ENCODE data around the gene HSH2D. TPM values are rescaled to one million over a fixed set of nuclear protein-coding genes. Genes with fewer than 3 reads are reported as not detected.

HSH2D gene
- total RNA-seq, 8 experiments from 2014 or later = 0.14 to 1.1 (median 0.36) TPM; not detected in 3

DNA sequence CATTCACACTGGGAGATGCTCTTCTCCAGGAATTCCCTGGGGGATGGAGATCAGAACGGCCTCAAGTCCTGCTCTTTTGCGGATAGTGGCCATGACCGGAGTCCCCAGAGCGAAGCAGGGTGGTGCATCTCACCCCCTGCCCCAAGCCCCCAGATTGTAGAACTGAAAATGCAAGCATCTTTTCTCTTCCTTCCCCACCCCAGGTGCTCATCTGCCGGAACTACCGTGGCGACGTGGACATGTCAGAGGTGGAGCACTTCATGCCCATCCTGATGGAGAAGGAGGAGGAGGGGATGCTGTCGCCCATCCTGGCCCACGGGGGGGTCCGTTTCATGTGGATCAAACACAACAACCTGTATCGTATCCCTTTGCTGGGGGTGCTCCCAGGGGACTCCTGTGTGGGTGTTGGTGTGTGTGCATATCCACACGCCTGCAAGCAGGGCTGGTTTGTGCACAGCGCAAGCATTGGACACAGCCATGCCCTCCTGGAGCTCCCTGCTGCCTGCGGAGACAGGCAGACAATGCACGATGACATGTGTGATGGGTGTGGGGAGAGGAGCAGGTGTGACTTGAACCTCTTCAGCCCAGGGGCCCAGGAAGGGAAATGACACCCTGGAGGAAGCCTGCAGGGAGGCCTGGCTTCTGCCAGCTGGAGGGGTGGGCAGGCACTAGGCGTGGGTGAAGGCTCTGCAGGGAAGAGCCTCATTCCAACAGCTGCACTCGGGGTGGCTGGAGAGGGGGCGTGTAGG, 59.9 kb downstream of the HSH2D start:
- peak in 3 of 8 experiments; percentile 9 to 33 (median 27) for ATAC-seq (replicated peaks in 6 of 8)
- in situ Hi-C loops (cut with MboI; ENCODE audit: low pct_unique_long_range_greater_than_20kb in 2 of 9, low sequenced_read_pairs in 9 of 9, unreplicated experiment in 9 of 9) = no loop called here
- 85 to 100% (median 100%) methylated on average over 1 to 5 of the region's 19 CpGs; no CpG with 5 or more reads in 5 of the 10 experiments for WGBS, 10 experiments

GRCh38 chr19:16204005-16204294, 60.5 kb downstream of the HSH2D start:
- H3K4me3 ChIP-seq = no peak overlapping the region
- WGBS, 10 experiments = no CpG with 5 or more reads among the region's 5 CpGs

More for the DNA sequence above, 59.9 kb downstream of the HSH2D start:
- Histone ChIP-seq H3K4me1 (replicated peaks in 1 of 2) (peaks cover 6% of the 10 kb centered on the region in 2 donors), H3K27ac (no peak overlapping the region), H3K4me3 (no peak overlapping the region)

GRCh38 chr19:16205205-16206045, 61.9 kb downstream of the HSH2D start:
- no peak overlapping the region for H3K27ac ChIP-seq
- H3K4me3 ChIP-seq = no peak overlapping the region
- in situ Hi-C loops (cut with MboI; ENCODE audit: low pct_unique_long_range_greater_than_20kb in 2 of 9, low sequenced_read_pairs in 9 of 9, unreplicated experiment in 9 of 9) = no loop called here
- peak in 4 of 8 experiments; percentile 17 to 35 (median 26) for ATAC-seq (replicated peaks in 6 of 8)
- no peaks in the 10 kb centered on the region for H3K4me1 ChIP-seq (replicated peaks in 1 of 2)
- WGBS, 10 experiments = 74 to 100% (median 93%) methylated on average over 1 to 4 of the region's 11 CpGs; no CpG with 5 or more reads in 5 of the 10 experiments

More at GRCh38 chr19:16204005-16204294, 60.5 kb downstream of the HSH2D start:
- Histone ChIP-seq H3K4me1 (replicated peaks in 1 of 2) (peaks cover 1 to 2% of the 10 kb centered on the region in 2 donors), H3K27ac (no peak overlapping the region)
- ATAC-seq (replicated peaks in 6 of 8) = peak in 1 of 8 experiments; percentile 20
- in situ Hi-C loops (cut with MboI; ENCODE audit: low pct_unique_long_range_greater_than_20kb in 2 of 9, low sequenced_read_pairs in 9 of 9, unreplicated experiment in 9 of 9) = no loop called here

DNA sequence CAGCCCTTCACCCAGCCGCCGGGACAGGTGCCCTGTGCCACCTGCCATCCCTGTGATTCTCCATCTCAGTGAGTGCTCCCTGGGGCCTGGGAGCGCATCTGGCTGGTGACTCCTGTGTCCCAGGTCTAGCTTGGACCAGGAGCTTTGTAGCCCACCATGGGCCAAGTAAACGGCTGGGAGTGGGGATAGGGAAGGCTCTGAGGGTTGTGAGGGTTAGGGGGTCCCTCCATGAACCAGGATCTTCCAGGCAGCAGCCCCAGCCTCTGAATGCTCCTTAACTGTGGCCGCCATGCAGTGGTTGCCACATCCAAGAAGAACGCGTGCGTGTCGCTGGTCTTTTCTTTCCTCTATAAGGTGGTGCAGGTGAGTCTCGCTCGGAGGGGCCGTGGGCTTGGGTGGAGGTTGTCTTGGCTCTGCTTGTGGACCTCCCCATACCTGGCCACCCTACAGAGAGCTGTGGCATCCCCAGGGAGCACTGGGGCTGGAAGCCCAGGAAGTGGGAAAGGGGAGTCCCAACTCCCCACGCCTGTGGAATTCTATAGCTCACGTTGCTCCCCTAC, 62.6 kb downstream of the HSH2D start:
- H3K4me3 ChIP-seq = no peak overlapping the region
- no peaks in the 10 kb centered on the region for H3K4me1 ChIP-seq (replicated peaks in 1 of 2)
- no peak overlapping the region for H3K27ac ChIP-seq
- in situ Hi-C loops (cut with MboI; ENCODE audit: low pct_unique_long_range_greater_than_20kb in 2 of 9, low sequenced_read_pairs in 9 of 9, unreplicated experiment in 9 of 9) = no loop called here
- WGBS, 10 experiments = 60 to 100% (median 94%) methylated on average over 1 to 11 of the region's 14 CpGs; no CpG with 5 or more reads in 4 of the 10 experiments
- no peak for ATAC-seq (replicated peaks in 6 of 8)

GRCh38 chr19:16206637-16207036, 63.2 kb downstream of the HSH2D start:
- WGBS, 10 experiments = 82 to 100% (median 93%) methylated on average over 2 to 4 of the region's 7 CpGs; no CpG with 5 or more reads in 6 of the 10 experiments
- Histone ChIP-seq H3K4me1 (replicated peaks in 1 of 2) (no peaks in the 10 kb centered on the region), H3K4me3 (no peak overlapping the region), H3K27ac (no peak overlapping the region)
- ATAC-seq (replicated peaks in 6 of 8) = no peak
- in situ Hi-C loops (cut with MboI; ENCODE audit: low pct_unique_long_range_greater_than_20kb in 2 of 9, low sequenced_read_pairs in 9 of 9, unreplicated experiment in 9 of 9) = no loop called here

GRCh38 chr19:16207063-16207462, 63.6 kb downstream of the HSH2D start:
- ATAC-seq (replicated peaks in 6 of 8) = peak in 2 of 8 experiments; percentile 12 to 23
- Histone ChIP-seq H3K4me1 (replicated peaks in 1 of 2) (no peaks in the 10 kb centered on the region), H3K4me3 (no peak overlapping the region), H3K27ac (no peak overlapping the region)
- in situ Hi-C loops (cut with MboI; ENCODE audit: low pct_unique_long_range_greater_than_20kb in 2 of 9, low sequenced_read_pairs in 9 of 9, unreplicated experiment in 9 of 9) = no loop called here
- 85 to 100% (median 96%) methylated on average over 1 to 5 of the region's 10 CpGs; no CpG with 5 or more reads in 4 of the 10 experiments for WGBS, 10 experiments

DNA sequence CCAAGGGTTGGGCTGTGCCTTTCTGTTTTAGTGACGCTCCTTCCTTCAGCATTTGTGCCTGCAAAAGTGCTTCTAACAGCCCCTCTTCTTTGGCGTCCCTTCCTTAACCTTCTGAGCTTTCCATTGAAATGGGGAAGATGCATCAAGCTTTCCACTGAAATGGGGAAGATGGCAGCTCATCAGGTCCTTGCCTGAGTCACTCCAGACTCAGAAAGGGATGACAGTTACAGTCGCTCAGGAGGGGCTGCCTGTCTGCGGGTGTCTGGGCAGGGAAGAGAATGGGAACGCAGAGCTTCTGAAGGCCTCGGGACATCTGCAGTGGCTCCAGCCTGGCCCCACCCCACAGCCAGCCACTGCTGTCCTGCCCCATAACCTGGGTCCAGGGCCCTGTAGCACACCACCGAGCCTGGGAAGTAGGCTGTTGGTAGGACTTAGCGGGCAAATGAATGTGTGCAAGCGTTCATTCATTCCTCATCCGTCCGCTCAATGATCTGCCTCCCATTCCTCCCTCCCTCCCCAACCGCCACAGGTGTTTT, 64.1 kb downstream of the HSH2D start:
- Histone ChIP-seq H3K27ac (no peak overlapping the region), H3K4me1 (replicated peaks in 1 of 2) (no peaks in the 10 kb centered on the region), H3K4me3 (no peak overlapping the region)
- WGBS, 10 experiments = 84 to 100% (median 94%) methylated on average over 2 to 8 of the region's 12 CpGs; no CpG with 5 or more reads in 7 of the 10 experiments
- in situ Hi-C loops (cut with MboI; ENCODE audit: low pct_unique_long_range_greater_than_20kb in 2 of 9, low sequenced_read_pairs in 9 of 9, unreplicated experiment in 9 of 9) = no loop called here
- no peak for ATAC-seq (replicated peaks in 6 of 8)

Other genes with a start within 250 kb of the HSH2D start
- gene CYP4F2, start 245.6 kb upstream of the HSH2D start, total RNA-seq = 1 to 10 TPM in 1 of 8 experiments, under 1 TPM in 1, not detected in 6; 0.36 to 1.2 TPM
- gene CYP4F11, start 209.2 kb upstream of the HSH2D start, total RNA-seq = under 1 TPM in 4 of 8 experiments, not detected in 4; 0.17 to 0.71 (median 0.35) TPM
- under 1 TPM in 2 of 8 experiments, not detected in 6; 0.38 to 0.46 TPM for gene OR10H4, start 194.7 kb upstream of the HSH2D start, total RNA-seq
- 100 to 1,000 TPM in 5 of 8 experiments, 10 to 100 TPM in 3; 73.0 to 457 (median 228) TPM for gene TPM4, start 67.2 kb upstream of the HSH2D start, total RNA-seq
- 10 to 100 TPM; 14.2 to 54.5 (median 42.3) TPM for gene RAB8A, start 31.8 kb upstream of the HSH2D start, total RNA-seq
- under 1 TPM in 1 of 8 experiments, not detected in 7; 0.61 TPM for gene CIB3, start 29.8 kb downstream of the HSH2D start, total RNA-seq
- 100 to 1,000 TPM in 5 of 8 experiments, 10 to 100 TPM in 3; 78.1 to 159 (median 114) TPM for gene FAM32A, start 41.7 kb downstream of the HSH2D start, total RNA-seq
- gene AP1M1, start 54.2 kb downstream of the HSH2D start, total RNA-seq = 10 to 100 TPM; 23.4 to 87.8 (median 64.6) TPM
- gene KLF2, start 181.1 kb downstream of the HSH2D start, total RNA-seq = 1 to 10 TPM in 1 of 8 experiments, under 1 TPM in 5, not detected in 2; 0.13 to 1.3 (median 0.65) TPM

All from motor neuron (in vitro differentiated cells).